ENCODE results near the gene SCUBE1. TPM values are rescaled to one million over a fixed set of nuclear protein-coding genes. Genes with fewer than 3 reads are reported as not detected.

SCUBE1 gene
- total and polyA plus RNA-seq, 10 of the 15 experiments (the other 5 are each of a cell fraction or from before 2014, with no cell fraction given): not detected

- TF ChIP-seq SKIL (IDR thresholded peaks at IDR 0.05; ENCODE audit: low read depth, poor library complexity, severe bottlenecking) (no peak), HCFC1 (IDR thresholded peaks at IDR 0.05; ENCODE audit: low read length) (no peak), ZNF217 (IDR thresholded peaks at IDR 0.05) (no peak), POU2F2 (IDR thresholded peaks at IDR 0.05; ENCODE audit: borderline replicate concordance, low read depth, low read length) (no peak), MTA3 (IDR thresholded peaks at IDR 0.05; ENCODE audit: borderline replicate concordance, low read length) (no peak)
Measured at GRCh38 chr22:43288807-43289420, 54.3 kb downstream of the SCUBE1 start (continued).

- FAIRE-seq: no peak
- intact Hi-C loops (cut with micrococcal nuclease; ENCODE audit: unreplicated experiment): no loop called here
- Histone ChIP-seq H3K9me3 (replicated peaks; ENCODE audit: control insufficient read depth, insufficient read depth, low read length) (no peaks in the 10 kb centered on the region), H2AFZ (ENCODE audit: control insufficient read depth, low read depth, low read length) (no peak overlapping the region), H4K20me1 (ENCODE audit: control insufficient read depth, insufficient read depth) (no peaks in the 10 kb centered on the region), H3K27ac (ENCODE audit: control insufficient read depth, insufficient read depth) (no peak overlapping the region), H3K4me3 (no peak overlapping the region), H3K79me2 (ENCODE audit: control insufficient read depth, insufficient read depth, low read length) (no peaks in the 10 kb centered on the region), H3K4me2 (ENCODE audit: control insufficient read depth, insufficient read depth) (no peak overlapping the region), H3K27me3 (replicated peaks in 1 of 2; ENCODE audit: control insufficient read depth in 2 of 2, insufficient read depth in 2 of 2, low read length in 1 of 2) (peaks cover 2% of the 10 kb centered on the region in 2 experiments; a peak in 2 of 4 replicates), H3K9ac (ENCODE audit: control insufficient read depth, insufficient read depth, low read length) (no peak overlapping the region), H3K36me3 (ENCODE audit: control insufficient read depth in 2 of 2, insufficient read depth in 2 of 2, low read length in 1 of 2) (no peaks in the 10 kb centered on the region), H3K4me1 (ENCODE audit: control insufficient read depth, insufficient read depth, low read length) (no peaks in the 10 kb centered on the region)
- no TSS peak for BruUV-seq (replicated peaks)
- ChIA-PET CTCF (interaction anchor here (1.8 kb wide), 1 partner anchor 14 kb away, joined by 7 read pairs; no protein-coding TSS in a partner anchor), SMC1A (ENCODE audit: uncharacterized antibody, unreplicated experiment) (no interaction called here), POLR2A (no interaction called here), RAD21 (ENCODE audit: unreplicated experiment) (interaction anchor here (2.3 kb wide), 1 partner anchor 15 kb away, joined by 9 read pairs; no protein-coding TSS in a partner anchor)
- no peak for DNase-seq (ENCODE audit: low read depth, low spot score)
- ATAC-seq: no peak
- TF ChIP-seq RAD21 (IDR thresholded peaks at IDR 0.05; ENCODE audit: insufficient read depth, low read depth, low read length) (no peak), HSF1 (IDR thresholded peaks at IDR 0.05; ENCODE audit: low read depth, low read length) (no peak), SMC3 (IDR thresholded peaks at IDR 0.05; ENCODE audit: borderline replicate concordance, low read length) (no peak), ZBTB40 (IDR thresholded peaks at IDR 0.05; ENCODE audit: borderline replicate concordance) (no peak), PML (IDR thresholded peaks at IDR 0.05; ENCODE audit: low read length) (no peak), ATF3 (IDR thresholded peaks at IDR 0.05; ENCODE audit: borderline replicate concordance, extremely low read depth, low read depth, low read length) (no peak)
- WGBS (ENCODE audit: insufficient coverage, insufficient replicate concordance, low lambda C conversion rate, missing lambda C conversion rate): 85% methylated on average over 16 of the region's 16 CpGs
- in situ Hi-C loops (cut with MboI): no loop called here
Measured at GRCh38 chr22:43288378-43288777, 54.8 kb downstream of the SCUBE1 start.

All from GM12878 (cell line).